Thoracic aorta (tissue), 2 donors: ENCODE results near the gene ANKRD49. TPM values are rescaled to one million over a fixed set of nuclear protein-coding genes. Genes with fewer than 3 reads are reported as not detected.

ENCODE experiments used
- ATAC-seq: fragments of 150-250 bp; one replicate; pipeline ENCODE4 v1.8.0; 2017; ENCODE audit warnings: low read depth; ENCODE audit not compliant: insufficient number of reproducible peaks, low FRiP score
- DNase-seq: peaks from one replicate; pipeline ENCODE4 v3.0.0-alpha.2; 2020; ENCODE audit warnings: low spot score
- H3K27ac ChIP-seq, 2 donors: fragments of 200-600 bp; sonication (generic); 1 replicate in 1 of 2; 2 replicates in 1 of 2; pipeline ENCODE4 v1.5.1; 2016; ENCODE audit warnings: mild to moderate bottlenecking in 2 of 2, moderate library complexity in 2 of 2
- H3K27me3 ChIP-seq: fragments of 200-600 bp; sonication (generic); replicated peaks from 2 replicates; pipeline ENCODE4 v1.6.0; 2016; ENCODE audit warnings: mild to moderate bottlenecking; ENCODE audit not compliant: insufficient read depth
- H3K36me3 ChIP-seq: fragments of 200-600 bp; sonication (generic); one replicate; pipeline ENCODE4 v1.5.1; 2016
- H3K4me1 ChIP-seq, 2 donors: fragments of 200-600 bp; sonication (generic); 1 replicate in 1 of 2; 2 replicates in 1 of 2; pipeline versions ENCODE4 v1.5.1 to v1.6.0; 2016; ENCODE audit warnings: low read depth in 2 of 2, mild to moderate bottlenecking in 1 of 2; ENCODE audit not compliant: control insufficient read depth in 1 of 2
- H3K4me3 ChIP-seq: fragments of 200-600 bp; sonication (generic); 2 replicates; pipeline ENCODE4 v1.5.1; 2016; ENCODE audit warnings: mild to moderate bottlenecking
- H3K9me3 ChIP-seq: fragments of 200-600 bp; sonication (generic); 2 replicates; pipeline ENCODE4 v1.5.1; 2016
- CTCF ChIP-seq: fragments of 200-600 bp; sonication (generic); IDR thresholded peaks from one replicate; pipeline ENCODE4 v1.5.1; 2019; ENCODE audit warnings: antibody characterized with exemption
- total RNA-seq, 2 donors: library from RNA; depleted of rRNA; stranded (reverse); fragments of >200 nt; gene quantifications; one replicate each; pipeline versions ENCODE4 v1.1.0 to v1.2.3, GENCODE V29; 2016

Gene ANKRD49
- total RNA-seq, 2 donors from 2014 or later: 18.8 to 20.8 TPM

- H3K4me3 ChIP-seq: no peak overlapping the region
- H3K4me1 ChIP-seq: no peaks in the 10 kb centered on the region
- H3K27me3 ChIP-seq: no peaks in the 10 kb centered on the region
- ATAC-seq (no peak), DNase-seq (no peak)
- no peak overlapping the region for H3K27ac ChIP-seq
- H3K9me3 ChIP-seq: no peaks in the 10 kb centered on the region
- H3K36me3 ChIP-seq: peaks cover 10% of the 10 kb centered on the region
- TF ChIP-seq CTCF: no peak
These were observed 34.2 kb upstream of the ANKRD49 start for GRCh38 chr11:94459576-94459975.

GRCh38 chr11:94469416-94469815, 24.4 kb upstream of the ANKRD49 start:
- Histone ChIP-seq H3K9me3 (no peaks in the 10 kb centered on the region), H3K27ac (no peak overlapping the region), H3K4me1 (no peaks in the 10 kb centered on the region), H3K36me3 (peaks cover 25% of the 10 kb centered on the region), H3K27me3 (no peaks in the 10 kb centered on the region), H3K4me3 (no peak overlapping the region)
- DNase-seq (no peak), ATAC-seq (no peak)
- no peak for TF ChIP-seq CTCF

- Histone ChIP-seq H3K4me3 (no peak overlapping the region), H3K4me1 (no peaks in the 10 kb centered on the region), H3K27me3 (no peaks in the 10 kb centered on the region), H3K36me3 (peaks cover 11% of the 10 kb centered on the region), H3K27ac (no peak overlapping the region), H3K9me3 (no peaks in the 10 kb centered on the region)
- ATAC-seq (no peak), DNase-seq (no peak)
- no peak for TF ChIP-seq CTCF
These were observed 20.6 kb upstream of the ANKRD49 start for GRCh38 chr11:94472916-94473799.

GRCh38 chr11:94477624-94478023, 16.2 kb upstream of the ANKRD49 start:
- H3K27me3 ChIP-seq: no peaks in the 10 kb centered on the region
- TF ChIP-seq CTCF: no peak
- H3K9me3 ChIP-seq: no peaks in the 10 kb centered on the region
- peaks cover 3% of the 10 kb centered on the region for H3K36me3 ChIP-seq
- no peak overlapping the region for H3K4me3 ChIP-seq
- H3K4me1 ChIP-seq: no peaks in the 10 kb centered on the region
- no peak overlapping the region for H3K27ac ChIP-seq
- ATAC-seq (no peak), DNase-seq (no peak)

- Histone ChIP-seq H3K27ac (no peak overlapping the region), H3K27me3 (no peaks in the 10 kb centered on the region), H3K4me3 (no peak overlapping the region), H3K9me3 (no peaks in the 10 kb centered on the region), H3K4me1 (no peaks in the 10 kb centered on the region), H3K36me3 (peaks cover 3% of the 10 kb centered on the region)
- no peak for ATAC-seq
- no peak for TF ChIP-seq CTCF
- DNase-seq: no peak
These were observed 12.4 kb upstream of the ANKRD49 start for GRCh38 chr11:94481342-94481741.
